IPS-11a (cell line): ENCODE data around the gene GPR4.
"Not testable (repeated sequence)": the region's sequence is repeated elsewhere in the genome, so short reads cannot be mapped to it uniquely, and the experiment has no call there.

Experiments used
- H3K4me3 ChIP-seq: one replicate; pipeline ENCODE4 v1.5.1; 2013; ENCODE audit warnings: low read depth, low read length, control low read depth

Gene GPR4

GRCh38 chr19:45623984-45624383 is 22.0 kb upstream of the GPR4 start:
- no peak overlapping the region for H3K4me3 ChIP-seq

DNA sequence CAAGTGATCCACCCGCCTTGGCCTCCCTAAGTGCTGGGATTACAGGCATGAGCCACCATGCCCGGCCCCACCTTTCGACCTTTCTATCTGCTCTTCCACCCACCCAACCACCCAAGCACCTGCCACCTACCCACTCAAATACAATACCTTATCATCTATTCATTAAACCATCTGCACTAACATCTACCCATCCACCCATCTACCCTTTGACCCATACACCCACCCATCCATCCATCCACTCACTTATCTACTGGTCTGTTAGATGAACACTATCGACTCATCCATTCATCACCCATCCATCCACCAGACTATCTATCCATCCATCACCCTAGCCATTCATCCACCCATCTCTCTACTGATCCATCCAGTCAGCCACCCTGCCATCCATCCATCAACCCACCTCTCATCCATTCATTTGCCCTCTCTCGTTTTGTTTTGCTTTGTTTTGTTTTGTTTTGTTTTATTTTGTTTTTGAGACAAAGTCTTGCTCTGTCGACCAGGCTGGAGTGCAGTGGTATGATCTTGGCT is 20.0 kb upstream of the GPR4 start:
- no peak overlapping the region for H3K4me3 ChIP-seq

GRCh38 chr19:45621389-45621788 is 19.4 kb upstream of the GPR4 start:
- H3K4me3 ChIP-seq = no peak overlapping the region

GRCh38 chr19:45616704-45617017 is 14.6 kb upstream of the GPR4 start:
- peak overlapping the region; percentile 65 for H3K4me3 ChIP-seq

DNA sequence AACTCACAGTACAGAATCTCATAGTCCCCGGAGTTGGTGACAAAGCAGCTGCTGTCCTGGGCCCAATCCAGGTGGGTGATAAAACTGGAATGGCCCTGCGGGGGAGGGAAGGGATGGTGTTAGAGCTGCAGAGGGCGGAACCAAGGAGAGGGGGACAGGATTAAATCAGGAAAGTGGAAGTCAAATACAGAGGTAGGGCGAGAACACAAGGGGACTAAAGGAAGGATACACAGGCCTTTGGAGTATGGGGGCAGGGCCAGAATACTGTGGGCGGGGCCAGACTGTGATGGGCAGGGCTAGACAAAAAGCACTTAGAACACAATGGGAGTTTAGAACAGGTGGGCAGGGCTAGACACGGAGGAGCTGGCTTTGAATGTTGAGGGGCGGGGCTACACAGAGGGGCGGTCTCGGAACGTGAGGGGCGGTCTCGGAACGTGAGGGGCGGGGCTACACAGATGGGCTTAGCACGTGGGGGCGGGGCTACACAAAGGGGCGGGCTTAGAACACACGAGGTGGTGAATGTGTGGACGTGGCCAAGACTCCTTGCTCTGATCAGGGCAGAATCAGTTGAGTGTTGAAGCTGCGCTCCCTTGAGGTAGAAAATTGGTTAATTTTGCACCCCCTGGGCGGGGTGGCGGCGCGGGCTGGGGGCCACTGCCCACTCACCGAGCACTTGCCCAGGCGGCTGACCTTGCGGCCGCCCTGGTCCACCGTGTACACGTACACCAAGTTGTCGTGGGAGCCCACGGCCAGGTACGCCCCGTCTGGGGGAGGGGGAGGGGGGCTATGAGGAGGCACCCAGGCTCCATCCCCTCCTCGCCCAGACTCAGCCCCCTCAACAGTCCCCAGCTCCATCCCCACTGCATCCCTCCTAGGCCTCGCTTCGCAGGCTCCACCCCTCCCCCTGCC is 14.0 kb upstream of the GPR4 start:
- peak overlapping the region; percentile 65 for H3K4me3 ChIP-seq

DNA sequence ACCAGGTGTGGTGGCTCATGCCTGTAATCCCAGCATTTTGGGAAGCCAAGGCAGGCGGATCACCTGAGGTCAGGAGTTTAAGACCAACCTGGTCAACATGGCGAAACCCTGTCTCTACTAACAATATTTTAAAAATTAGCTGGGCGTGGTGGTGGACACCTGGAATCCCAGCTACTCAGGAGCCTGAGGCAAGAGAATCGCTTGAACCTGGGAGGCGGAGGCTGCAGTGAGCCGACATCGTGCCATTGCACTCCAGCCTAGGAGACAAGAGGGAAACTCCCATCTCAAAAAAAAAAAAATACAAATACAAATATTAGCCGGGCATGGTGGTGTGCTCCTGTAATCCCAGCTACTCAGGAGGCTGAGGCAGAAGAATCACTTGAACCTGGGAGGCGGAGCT is 13.0 kb upstream of the GPR4 start:
- H3K4me3 ChIP-seq = not testable (repeated sequence)

- no peak overlapping the region for H3K4me3 ChIP-seq
These were observed 12.1 kb upstream of the GPR4 start for GRCh38 chr19:45613926-45614725.

DNA sequence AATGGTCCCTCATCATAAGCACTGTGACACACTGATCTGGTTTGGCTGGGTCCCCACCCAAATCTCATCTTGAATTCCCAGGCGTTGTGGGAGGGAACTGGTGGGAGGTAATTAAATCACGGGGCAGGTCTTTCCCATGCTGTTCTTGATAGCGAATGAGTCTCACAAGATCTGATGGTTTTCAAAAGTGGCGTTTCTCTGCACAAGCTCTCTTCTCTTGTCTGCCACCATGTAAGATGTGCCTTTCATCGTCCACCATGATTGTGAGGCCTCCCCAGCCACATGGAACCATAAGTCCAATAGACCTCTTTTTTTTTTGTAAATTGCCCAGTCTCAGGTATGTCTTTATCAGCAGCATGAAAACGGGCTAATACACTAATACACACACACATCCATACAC is 6.9 kb upstream of the GPR4 start:
- no peak overlapping the region for H3K4me3 ChIP-seq

DNA sequence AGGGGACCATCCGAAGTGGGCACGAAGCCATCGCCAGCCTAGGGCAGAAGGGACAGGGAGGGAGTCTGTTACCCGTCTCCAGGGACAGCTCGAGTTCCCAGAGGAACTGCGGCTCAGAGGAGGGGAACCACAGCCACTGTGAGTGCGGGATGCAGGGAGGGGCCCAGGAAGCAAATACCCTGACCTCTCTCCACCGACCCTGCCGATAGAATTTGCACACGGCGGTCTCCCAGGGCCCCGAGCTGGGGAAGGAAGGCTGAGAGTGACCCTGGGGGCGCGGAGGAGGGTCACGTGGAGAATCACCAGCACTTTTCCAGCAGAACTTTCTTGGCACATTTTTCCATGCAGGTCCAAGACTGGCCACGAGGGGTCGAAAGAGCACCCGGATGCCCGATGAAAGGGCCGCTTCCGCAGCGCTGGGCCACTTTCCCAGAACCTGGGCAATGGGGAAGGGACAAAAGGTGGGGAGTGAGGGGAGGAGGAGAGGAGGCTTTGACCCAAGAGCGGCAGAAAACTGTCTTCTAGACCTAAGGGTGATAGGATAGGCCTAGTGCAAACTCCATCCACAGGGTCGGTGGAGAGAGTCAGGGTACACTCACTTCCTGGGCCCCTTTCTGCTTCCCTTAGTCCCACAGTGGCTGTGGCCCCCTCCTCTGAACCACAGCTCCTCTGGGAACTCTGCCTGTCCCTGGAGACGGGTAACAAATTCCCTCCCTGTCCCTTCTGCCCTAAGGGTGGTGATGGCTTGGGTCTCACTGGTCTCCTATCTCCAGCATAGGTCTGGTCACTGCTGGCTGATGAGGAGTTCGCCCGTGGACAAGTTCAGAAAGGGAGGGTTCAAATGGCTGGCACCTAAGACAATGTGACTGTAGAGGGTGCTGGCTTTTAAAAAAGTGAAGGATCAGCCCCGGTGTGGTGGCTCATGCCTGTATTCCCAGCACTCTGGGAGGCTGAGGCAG is 5.3 kb upstream of the GPR4 start:
- H3K4me3 ChIP-seq = peak overlapping the region; percentile 35

GRCh38 chr19:45601115-45601514 is 897 bp downstream of the GPR4 start:
- H3K4me3 ChIP-seq = no peak overlapping the region

DNA sequence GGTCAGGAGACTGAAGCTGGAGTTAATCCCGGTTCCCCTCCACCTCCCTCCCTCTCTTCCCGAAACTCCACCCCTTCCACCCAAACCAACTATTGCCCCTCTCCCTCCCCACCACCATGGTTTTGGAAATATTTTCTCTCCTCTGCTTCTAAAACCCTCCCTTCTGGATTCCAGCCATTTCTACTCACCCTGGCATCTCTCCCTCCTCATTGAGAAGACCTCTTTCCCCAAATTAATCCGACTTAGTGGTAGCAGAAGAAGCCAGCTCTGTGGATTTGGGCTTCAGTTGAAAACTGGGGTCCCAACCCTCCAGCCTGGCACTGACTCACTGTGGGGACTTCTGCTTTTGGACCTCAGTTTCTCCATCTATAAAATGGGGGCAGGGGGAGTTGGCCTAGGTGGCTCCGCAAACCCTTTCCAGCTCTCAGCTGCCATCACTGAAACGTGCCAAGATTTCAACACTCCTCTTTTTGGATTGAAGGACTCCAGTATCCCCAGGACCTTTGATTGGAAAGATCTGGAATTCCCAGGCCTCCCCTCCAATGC is 1.6 kb downstream of the GPR4 start:
- H3K4me3 ChIP-seq = no peak overlapping the region

GRCh38 chr19:45599286-45599685 is 2.7 kb downstream of the GPR4 start:
- no peak overlapping the region for H3K4me3 ChIP-seq

DNA sequence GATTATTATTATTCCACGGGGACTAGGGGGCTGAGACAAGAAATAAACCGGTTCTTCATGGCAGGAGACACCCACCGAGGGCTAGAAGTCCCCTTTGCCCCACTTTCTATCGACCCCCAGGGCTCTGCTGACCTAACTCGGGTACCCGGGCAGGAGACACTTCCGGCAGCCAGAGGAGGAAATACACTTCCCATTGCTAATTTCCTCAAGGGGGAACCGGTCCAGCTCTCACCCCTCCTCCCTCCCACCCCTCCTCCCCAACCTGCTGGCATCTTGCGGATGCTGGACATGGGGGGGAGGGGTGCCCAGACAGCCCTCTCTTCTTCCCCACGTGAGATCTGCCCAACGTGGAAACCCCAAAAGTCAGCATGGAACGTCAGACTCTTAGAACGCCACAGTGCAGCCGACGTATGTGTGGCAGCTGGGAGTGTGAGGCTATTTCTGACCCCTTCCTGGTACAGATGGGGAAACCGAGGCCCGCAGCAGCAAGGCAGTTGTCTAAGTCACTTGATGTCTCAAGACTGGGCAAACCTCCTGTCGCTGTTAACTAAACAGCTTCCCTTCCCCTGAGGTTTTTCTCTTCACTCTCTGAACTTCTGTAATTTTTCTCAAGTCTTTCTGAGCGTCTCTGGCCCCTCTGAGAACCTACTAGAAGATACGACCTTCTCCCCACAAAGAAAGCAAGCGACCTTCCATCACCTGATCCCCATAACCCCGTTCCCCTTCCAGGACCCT is 3.6 kb downstream of the GPR4 start:
- H3K4me3 ChIP-seq = peak overlapping the region; percentile 18

GRCh38 chr19:45597425-45598111 is 4.4 kb downstream of the GPR4 start:
- H3K4me3 ChIP-seq = no peak overlapping the region

DNA sequence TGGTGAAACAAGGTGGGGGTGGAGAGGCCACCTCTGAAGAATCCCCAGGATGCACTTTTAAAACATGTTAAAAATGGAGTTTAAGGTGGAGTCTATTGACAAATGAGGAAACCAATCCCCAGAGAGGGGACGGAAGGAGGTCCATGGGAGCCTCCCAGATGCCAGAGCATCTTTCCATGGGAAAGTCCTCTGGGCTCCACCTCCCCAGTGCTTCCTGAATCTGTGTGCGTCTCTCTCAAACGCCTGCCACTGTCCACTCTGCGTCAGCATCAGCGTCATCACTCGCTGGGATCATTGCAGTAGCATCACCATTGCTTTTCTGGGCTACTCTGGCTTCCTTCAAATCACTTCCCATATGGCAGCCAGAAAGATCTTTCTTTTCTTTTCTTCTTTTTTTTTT is 6.2 kb downstream of the GPR4 start:
- H3K4me3 ChIP-seq = no peak overlapping the region

GRCh38 chr19:45593520-45593919 is 8.5 kb downstream of the GPR4 start:
- H3K4me3 ChIP-seq = no peak overlapping the region

GRCh38 chr19:45592366-45592765 is 9.6 kb downstream of the GPR4 start:
- no peak overlapping the region for H3K4me3 ChIP-seq

DNA sequence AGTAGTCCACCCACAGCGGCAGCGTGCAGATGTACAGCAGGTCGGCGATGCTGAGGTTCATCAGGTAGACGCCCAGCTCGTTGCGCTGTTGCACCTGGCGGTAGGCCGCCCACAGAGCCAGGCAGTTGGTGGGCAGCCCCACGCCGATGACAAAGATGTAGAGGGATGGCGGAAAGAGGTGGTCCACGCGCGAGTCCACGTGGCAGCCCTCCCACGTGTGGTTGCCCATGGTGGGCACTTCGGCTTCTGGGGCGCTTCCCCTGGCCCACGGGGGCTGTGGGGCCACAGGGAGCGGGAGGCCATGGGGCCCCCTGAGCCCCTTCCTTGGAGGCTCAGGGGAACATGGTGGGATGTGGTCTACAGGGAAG is 10.4 kb downstream of the GPR4 start:
- H3K4me3 ChIP-seq = no peak overlapping the region

- no peak overlapping the region for H3K4me3 ChIP-seq
These were observed 10.9 kb downstream of the GPR4 start for GRCh38 chr19:45591004-45591637.
